Activated T-helper 17 cell treated with anti-CD3 and anti-CD28 coated beads, Interleukin-2, amount 50 U/mL, for 72 hours (primary cell): ENCODE results near the gene SYNGR4. TPM values are rescaled to one million over a fixed set of nuclear protein-coding genes. Genes with fewer than 3 reads are reported as not detected.
A peak's percentile ranks its signal among the peaks of the same experiment; 100 is the strongest.

Source experiments
- ATAC-seq: fragments of 150-1000 bp; cut with Tn5 transposase; replicated peaks from 2 replicates; pipeline ENCODE4 v1.10.0; 2021; ENCODE audit warnings: mild to moderate bottlenecking, moderate library complexity
- H3K27ac Mint-ChIP-seq: one replicate; pipeline ENCODE4 v1.8.0; 2022; ENCODE audit warnings: mixed read lengths
- H3K27me3 Mint-ChIP-seq: one replicate; pipeline ENCODE4 v1.8.0; 2022; ENCODE audit warnings: mixed read lengths
- H3K36me3 Mint-ChIP-seq: one replicate; pipeline ENCODE4 v1.8.0; 2022; ENCODE audit warnings: low read depth, mild to moderate bottlenecking, mixed read lengths
- H3K4me1 Mint-ChIP-seq: one replicate; pipeline ENCODE4 v1.8.0; 2022; ENCODE audit warnings: mixed read lengths
- H3K4me3 Mint-ChIP-seq: one replicate; pipeline ENCODE4 v1.8.0; 2022; ENCODE audit warnings: mild to moderate bottlenecking, mixed read lengths
- H3K9me3 Mint-ChIP-seq: one replicate; pipeline ENCODE4 v1.8.0; 2022; ENCODE audit warnings: mixed read lengths
- total RNA-seq, 2 donors: library from RNA; stranded (reverse); gene quantifications; one replicate each; pipeline ENCODE4 v1.2.3, GENCODE V29; 2022

SYNGR4 gene
- total RNA-seq, 2 donors from 2014 or later: not detected

DNA sequence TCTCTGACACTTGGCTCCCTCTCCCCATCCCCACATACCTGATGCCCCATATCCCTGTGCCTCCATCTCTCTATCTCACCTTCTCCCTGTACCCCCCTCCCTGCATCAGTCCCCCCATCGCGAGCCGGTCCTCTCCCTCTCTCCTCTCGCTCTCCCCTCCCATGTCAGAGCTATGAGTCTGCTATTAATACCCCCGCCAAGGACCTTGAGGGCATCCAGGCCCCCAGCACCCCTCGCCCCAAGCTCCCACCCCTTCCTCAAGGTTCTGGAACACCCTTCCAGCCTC, 30.9 kb downstream of the SYNGR4 start:
- Mint-ChIP-seq H3K9me3 (peaks cover 4% of the 10 kb centered on the region), H3K36me3 (peaks cover 6% of the 10 kb centered on the region), H3K4me3 (peak overlapping the region; percentile 61), H3K4me1 (peaks cover 29% of the 10 kb centered on the region), H3K27me3 (peaks cover 32% of the 10 kb centered on the region), H3K27ac (no peak overlapping the region)
- no peak for ATAC-seq

DNA sequence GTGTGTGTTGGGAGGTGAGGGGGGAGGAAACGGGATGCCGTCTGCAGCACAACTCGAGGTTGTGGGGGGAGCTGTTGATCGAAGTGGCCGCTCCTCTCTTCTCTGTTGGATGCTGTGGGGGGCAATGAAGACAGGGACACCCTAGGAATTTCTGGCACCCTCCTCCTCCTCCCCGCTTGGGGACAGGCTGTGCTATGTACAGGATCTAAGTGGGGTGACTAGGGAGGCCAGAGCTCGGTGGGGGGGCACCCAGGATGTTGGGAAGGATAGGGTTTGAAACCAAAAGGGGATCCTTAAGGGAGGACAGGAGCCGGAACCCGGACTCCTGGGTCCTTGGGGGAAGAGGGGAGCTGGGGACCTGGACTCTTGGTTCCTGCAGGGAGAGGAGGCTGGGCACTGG, 31.3 kb downstream of the SYNGR4 start:
- peaks cover 32% of the 10 kb centered on the region for H3K27me3 Mint-ChIP-seq
- H3K36me3 Mint-ChIP-seq: peaks cover 6% of the 10 kb centered on the region
- H3K27ac Mint-ChIP-seq: no peak overlapping the region
- H3K9me3 Mint-ChIP-seq: peaks cover 4% of the 10 kb centered on the region
- peak overlapping the region; percentile 4 for H3K4me3 Mint-ChIP-seq
- peaks cover 29% of the 10 kb centered on the region for H3K4me1 Mint-ChIP-seq
- no peak for ATAC-seq

DNA sequence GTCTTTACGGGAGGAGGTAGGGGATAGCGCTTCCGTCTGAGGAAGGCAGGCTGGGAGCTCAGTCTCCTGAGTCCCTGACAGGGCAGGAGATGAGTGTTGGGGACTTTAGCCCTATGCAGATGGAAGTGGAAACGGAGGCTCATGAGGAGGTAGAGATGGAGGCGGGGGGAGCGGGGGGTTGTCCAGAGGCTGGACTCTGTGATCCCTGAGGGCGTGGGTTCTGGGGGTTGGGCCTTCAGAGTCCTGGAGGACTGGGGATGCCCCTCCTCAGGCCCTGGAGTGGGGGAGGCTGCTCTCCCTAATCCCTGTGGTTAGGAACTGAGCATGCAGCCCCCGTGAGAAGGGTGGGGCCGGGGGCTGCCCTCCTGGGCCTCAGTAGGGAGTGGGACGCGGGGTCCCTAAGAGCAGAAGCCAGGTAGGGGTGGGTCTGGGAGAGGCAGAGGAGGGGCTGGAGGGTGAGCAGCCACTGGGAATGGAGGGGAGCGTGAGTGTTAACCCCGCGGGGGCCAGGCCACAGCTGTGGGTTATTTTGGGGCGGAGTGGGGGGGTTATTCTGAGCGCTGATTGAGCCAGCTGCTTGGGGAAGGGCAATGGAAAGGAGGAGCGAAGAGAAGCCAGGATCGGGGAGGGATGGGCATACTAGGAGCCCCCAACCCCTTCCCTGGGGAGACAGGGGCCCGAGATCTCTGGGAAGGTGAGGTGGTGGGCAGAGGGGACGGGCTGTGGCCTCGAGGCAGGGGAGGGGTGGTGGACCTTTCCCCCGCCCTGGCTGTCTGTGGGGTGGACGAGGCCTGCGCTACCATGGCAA, 32.1 kb downstream of the SYNGR4 start:
- peaks cover 2% of the 10 kb centered on the region for H3K36me3 Mint-ChIP-seq
- H3K9me3 Mint-ChIP-seq: peaks cover 4% of the 10 kb centered on the region
- H3K4me1 Mint-ChIP-seq: peaks cover 29% of the 10 kb centered on the region
- peak overlapping the region; percentile 4 for H3K4me3 Mint-ChIP-seq
- H3K27me3 Mint-ChIP-seq: peaks cover 32% of the 10 kb centered on the region
- no peak overlapping the region for H3K27ac Mint-ChIP-seq
- no peak for ATAC-seq

DNA sequence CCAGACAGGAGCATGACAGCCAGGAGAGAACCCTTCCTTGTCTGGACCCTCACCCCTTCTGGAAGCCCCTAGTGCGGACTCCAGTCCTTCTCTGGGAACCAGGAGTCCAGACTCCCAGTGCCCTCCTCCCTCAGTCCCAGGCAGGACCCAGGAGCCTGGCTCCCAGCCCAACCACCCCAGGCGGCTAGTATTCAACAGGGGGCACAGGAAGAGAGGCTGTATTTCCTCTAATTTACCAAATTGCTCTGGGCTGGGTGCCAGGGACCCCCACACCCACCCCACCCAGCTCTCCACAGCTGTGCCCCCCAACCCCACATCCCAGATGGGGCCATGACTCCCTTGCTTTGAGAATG, 32.6 kb downstream of the SYNGR4 start:
- no peak overlapping the region for H3K27ac Mint-ChIP-seq
- H3K9me3 Mint-ChIP-seq: peaks cover 4% of the 10 kb centered on the region
- H3K27me3 Mint-ChIP-seq: peaks cover 32% of the 10 kb centered on the region
- H3K4me1 Mint-ChIP-seq: peaks cover 29% of the 10 kb centered on the region
- no peaks in the 10 kb centered on the region for H3K36me3 Mint-ChIP-seq
- H3K4me3 Mint-ChIP-seq: peak overlapping the region; percentile 87
- ATAC-seq: no peak

DNA sequence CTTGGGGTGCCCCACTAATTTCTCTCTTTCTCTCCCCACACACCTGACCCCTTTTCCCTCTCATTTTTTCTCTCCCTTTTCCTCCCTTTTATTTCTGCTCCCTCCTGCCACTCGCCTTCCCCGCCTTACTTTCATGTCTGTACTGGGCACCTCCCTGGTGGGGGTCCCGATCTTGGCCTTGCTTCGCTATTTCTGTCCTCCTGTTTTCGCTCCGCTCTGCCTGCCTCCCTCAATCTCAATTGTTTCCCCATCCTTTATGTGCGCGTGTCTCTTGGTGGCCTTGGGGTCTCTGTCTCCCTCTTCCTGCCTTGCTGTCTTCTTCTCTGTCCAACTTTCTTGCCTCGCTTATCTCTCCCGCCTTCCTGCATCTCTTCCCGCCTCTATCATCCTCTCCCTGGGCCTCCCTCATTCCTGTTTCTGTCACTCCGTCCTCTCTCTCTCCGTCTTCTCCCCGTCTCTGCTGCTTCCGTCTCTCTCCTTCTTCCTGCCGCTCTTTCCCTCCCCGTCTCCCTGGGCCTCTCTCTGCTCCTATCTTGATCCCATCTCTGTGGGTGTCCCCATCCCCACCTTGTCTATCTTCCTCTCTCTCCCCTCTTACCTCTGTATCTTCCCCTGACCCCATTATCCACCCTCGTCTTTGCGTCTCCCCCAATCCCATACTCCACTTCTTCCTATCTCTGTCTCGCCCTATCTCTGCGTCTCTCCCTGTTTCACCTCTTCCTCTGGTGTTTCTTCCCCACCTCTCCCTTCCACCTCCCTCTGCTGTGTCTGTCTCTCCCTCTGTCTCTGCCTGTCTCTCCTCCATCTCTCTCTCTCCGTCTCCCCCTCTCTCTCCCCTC, 33.3 kb downstream of the SYNGR4 start:
- Mint-ChIP-seq H3K36me3 (no peaks in the 10 kb centered on the region), H3K4me3 (peak overlapping the region; percentile 87), H3K4me1 (peaks cover 31% of the 10 kb centered on the region), H3K9me3 (peaks cover 4% of the 10 kb centered on the region), H3K27ac (peak overlapping the region; percentile 87), H3K27me3 (peaks cover 32% of the 10 kb centered on the region)
- ATAC-seq: no peak

DNA sequence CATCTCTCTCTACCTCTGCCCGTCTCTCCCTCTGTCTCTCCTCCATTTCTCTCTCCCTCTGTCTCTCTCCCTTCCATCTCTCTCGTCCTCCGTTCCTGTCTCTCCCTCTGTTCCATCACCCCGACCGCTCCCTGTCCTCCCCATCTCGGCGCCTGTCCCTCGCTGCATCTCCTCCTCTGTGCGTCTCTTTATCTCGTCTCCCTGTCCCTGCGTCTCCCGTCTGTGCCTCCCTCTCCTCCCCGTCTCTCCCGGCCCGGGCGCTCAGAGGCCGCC, 33.9 kb downstream of the SYNGR4 start:
- H3K27me3 Mint-ChIP-seq: peaks cover 32% of the 10 kb centered on the region
- H3K27ac Mint-ChIP-seq: peak overlapping the region; percentile 87
- H3K4me1 Mint-ChIP-seq: peaks cover 29% of the 10 kb centered on the region
- H3K9me3 Mint-ChIP-seq: peaks cover 4% of the 10 kb centered on the region
- ATAC-seq: no peak
- H3K4me3 Mint-ChIP-seq: peak overlapping the region; percentile 87
- H3K36me3 Mint-ChIP-seq: no peaks in the 10 kb centered on the region

DNA sequence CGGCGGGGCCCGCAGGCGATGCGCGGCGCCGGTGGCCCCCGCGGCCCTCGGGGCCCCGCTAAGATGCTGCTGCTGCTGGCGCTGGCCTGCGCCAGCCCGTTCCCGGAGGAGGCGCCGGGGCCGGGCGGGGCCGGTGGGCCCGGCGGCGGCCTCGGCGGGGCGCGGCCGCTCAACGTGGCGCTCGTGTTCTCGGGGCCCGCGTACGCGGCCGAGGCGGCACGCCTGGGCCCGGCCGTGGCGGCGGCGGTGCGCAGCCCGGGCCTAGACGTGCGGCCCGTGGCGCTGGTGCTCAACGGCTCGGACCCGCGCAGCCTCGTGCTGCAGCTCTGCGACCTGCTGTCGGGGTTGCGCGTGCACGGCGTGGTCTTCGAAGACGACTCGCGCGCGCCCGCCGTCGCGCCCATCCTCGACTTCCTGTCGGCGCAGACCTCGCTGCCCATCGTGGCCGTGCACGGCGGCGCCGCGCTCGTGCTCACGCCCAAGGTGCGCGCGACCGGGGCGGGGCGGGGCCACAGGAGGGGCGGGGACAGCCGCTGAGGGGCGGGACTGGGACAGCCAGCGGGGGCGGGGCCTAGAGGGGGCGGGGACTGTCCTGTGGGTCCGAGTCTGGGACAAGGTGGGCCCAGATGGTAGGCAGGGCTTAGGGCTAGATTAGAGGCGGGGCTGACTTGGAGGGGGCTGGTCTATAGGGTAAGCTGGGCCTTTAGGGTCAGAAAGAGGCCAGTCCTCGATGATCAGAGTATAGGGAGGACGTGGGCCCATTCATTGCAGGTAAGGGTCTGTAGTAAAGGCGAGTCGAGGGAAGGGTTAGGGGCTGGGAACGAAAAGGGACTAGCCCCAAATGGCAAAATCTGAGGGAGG, 34.4 kb downstream of the SYNGR4 start:
- peak overlapping the region; percentile 87 for H3K4me3 Mint-ChIP-seq

DNA sequence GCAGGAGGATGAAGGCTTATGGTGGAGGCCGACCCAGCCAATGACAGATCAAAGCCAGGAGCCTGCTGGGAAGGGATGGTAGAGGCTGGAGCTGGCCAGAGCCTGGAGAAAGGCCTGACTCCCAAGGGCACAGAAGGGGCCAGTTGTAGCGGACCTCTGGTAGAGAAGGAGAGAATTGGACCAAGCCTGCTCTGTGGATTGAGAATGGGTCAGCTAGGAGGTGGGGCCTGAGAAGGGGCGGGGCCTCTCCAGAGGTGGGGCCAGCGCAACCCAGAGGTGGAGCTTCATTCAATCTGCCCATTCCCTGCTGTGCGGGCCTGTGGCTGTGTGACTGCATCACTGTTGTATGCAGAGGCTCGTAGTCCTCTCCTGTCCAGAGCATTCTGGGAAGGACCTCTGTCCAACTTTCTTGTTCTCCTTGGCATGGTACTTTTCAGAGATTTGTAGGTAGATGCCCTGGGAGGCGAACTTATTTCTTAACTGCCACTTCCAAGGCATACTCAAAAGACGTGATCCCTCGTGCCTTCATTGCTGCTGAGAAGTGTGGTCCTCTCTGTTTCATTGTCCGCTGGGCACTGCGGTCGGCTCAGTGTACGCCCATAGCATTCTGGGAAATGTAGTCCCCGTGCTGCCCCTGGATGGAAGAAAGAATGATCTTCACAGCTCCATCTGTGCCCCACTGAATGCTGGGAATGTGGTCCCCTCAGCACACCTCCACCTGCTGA, 36.0 kb downstream of the SYNGR4 start:
- ATAC-seq: peak; percentile 57
- H3K4me3 Mint-ChIP-seq: no peak overlapping the region
- H3K27ac Mint-ChIP-seq: no peak overlapping the region

More for the DNA sequence above, 34.4 kb downstream of the SYNGR4 start:
- Mint-ChIP-seq H3K36me3 (no peaks in the 10 kb centered on the region), H3K9me3 (peaks cover 4% of the 10 kb centered on the region), H3K27ac (peak overlapping the region; percentile 87), H3K4me1 (peaks cover 32% of the 10 kb centered on the region), H3K27me3 (peaks cover 32% of the 10 kb centered on the region)
- peak; percentile 79 for ATAC-seq

DNA sequence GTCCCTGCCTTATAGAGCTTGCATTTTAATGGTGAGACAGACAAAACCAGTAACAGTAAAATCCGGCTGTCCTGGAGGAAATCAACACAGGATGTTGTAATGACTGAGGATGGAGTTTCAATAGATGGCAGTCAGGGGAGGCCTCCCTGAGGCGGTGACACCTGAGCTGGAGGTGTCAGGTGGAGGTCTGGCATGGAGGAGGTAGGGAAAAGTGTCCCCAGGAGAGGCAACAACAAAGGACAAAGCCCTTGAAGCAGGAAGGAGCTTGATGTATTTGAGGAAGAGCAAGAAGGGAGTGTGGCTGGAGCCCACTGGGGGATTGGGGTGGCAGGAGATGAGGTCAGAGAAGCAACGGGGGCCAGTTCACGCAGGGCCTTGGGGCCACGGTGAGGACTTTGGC, 37.1 kb downstream of the SYNGR4 start:
- H3K4me1 Mint-ChIP-seq: peaks cover 27% of the 10 kb centered on the region
- no peak for ATAC-seq
- H3K4me3 Mint-ChIP-seq: no peak overlapping the region
- H3K36me3 Mint-ChIP-seq: no peaks in the 10 kb centered on the region
- H3K9me3 Mint-ChIP-seq: peaks cover 4% of the 10 kb centered on the region
- peaks cover 12% of the 10 kb centered on the region for H3K27me3 Mint-ChIP-seq
- H3K27ac Mint-ChIP-seq: no peak overlapping the region

More for the DNA sequence above, 36.0 kb downstream of the SYNGR4 start:
- Mint-ChIP-seq H3K9me3 (peaks cover 4% of the 10 kb centered on the region), H3K36me3 (no peaks in the 10 kb centered on the region), H3K27me3 (peaks cover 20% of the 10 kb centered on the region), H3K4me1 (peaks cover 27% of the 10 kb centered on the region)

DNA sequence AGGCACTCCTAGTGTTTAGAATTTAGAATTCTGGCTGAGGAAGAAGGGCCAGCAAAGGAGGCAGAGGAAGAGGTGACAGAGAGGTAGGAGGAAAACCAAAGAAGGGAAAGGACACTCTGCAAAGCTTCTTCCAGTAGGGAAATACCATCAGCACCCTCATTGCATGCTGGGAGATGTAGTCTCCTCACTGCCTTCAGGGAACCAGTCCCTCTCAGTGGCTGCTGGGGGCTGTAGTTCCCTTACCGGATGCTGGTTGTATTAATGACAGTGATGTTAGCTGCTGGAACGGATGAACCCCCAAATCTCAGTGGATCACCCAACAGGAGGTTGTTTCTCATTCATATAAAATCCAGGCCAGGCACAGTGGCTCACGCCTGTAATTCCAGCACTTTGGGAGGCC, 39.4 kb downstream of the SYNGR4 start:
- no peaks in the 10 kb centered on the region for H3K36me3 Mint-ChIP-seq
- peak overlapping the region; percentile 16 for H3K27ac Mint-ChIP-seq
- peaks cover 4% of the 10 kb centered on the region for H3K9me3 Mint-ChIP-seq
- no peak overlapping the region for H3K4me3 Mint-ChIP-seq
- H3K4me1 Mint-ChIP-seq: peaks cover 16% of the 10 kb centered on the region
- H3K27me3 Mint-ChIP-seq: peaks cover 5% of the 10 kb centered on the region
- no peak for ATAC-seq

DNA sequence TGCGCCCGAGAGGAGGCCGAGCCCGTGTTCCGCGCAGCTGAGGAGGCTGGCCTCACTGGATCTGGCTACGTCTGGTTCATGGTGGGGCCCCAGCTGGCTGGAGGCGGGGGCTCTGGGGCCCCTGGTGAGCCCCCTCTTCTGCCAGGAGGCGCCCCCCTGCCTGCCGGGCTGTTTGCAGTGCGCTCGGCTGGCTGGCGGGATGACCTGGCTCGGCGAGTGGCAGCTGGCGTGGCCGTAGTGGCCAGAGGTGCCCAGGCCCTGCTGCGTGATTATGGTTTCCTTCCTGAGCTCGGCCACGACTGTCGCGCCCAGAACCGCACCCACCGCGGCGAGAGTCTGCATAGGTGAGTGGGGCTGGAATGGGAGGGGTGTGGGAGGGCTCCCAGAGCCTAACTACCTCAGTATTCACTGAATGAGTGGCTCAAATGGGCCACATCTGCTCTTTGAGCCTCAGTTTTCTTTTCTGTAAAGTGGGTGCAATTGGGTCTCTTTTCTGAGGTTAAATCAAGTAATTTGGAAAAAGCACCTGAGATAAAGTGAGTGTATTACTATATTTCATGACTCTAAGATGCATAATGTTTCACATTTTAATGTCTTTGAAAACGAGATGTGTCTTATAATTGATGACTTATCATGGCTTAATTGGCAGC, 41.0 kb downstream of the SYNGR4 start:
- peaks cover 5% of the 10 kb centered on the region for H3K27me3 Mint-ChIP-seq
- no peaks in the 10 kb centered on the region for H3K36me3 Mint-ChIP-seq
- ATAC-seq: no peak
- no peaks in the 10 kb centered on the region for H3K9me3 Mint-ChIP-seq
- H3K27ac Mint-ChIP-seq: no peak overlapping the region
- H3K4me1 Mint-ChIP-seq: peaks cover 7% of the 10 kb centered on the region
- no peak overlapping the region for H3K4me3 Mint-ChIP-seq

DNA sequence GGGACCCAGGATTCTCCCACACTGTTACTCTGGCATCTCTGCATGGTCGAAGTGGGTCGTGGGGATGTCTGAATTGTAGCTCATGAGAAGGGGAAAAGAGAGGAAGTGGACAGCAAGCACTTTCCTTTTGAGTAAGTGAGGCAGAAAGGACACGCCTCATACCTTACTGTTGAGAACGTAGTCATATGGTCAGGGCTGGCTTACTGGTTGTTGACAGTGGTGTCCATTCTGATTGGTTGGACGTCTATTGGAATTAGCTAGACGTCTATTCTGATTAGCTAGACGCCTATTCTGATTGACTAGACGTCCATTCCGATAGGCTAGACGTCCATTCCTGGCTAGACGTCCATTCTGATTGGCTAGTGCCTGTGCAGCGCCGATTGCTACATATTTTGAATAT, 41.7 kb downstream of the SYNGR4 start:
- Mint-ChIP-seq H3K27me3 (peaks cover 5% of the 10 kb centered on the region), H3K9me3 (no peaks in the 10 kb centered on the region), H3K4me1 (peaks cover 7% of the 10 kb centered on the region), H3K27ac (no peak overlapping the region), H3K36me3 (no peaks in the 10 kb centered on the region), H3K4me3 (no peak overlapping the region)
- ATAC-seq: no peak

DNA sequence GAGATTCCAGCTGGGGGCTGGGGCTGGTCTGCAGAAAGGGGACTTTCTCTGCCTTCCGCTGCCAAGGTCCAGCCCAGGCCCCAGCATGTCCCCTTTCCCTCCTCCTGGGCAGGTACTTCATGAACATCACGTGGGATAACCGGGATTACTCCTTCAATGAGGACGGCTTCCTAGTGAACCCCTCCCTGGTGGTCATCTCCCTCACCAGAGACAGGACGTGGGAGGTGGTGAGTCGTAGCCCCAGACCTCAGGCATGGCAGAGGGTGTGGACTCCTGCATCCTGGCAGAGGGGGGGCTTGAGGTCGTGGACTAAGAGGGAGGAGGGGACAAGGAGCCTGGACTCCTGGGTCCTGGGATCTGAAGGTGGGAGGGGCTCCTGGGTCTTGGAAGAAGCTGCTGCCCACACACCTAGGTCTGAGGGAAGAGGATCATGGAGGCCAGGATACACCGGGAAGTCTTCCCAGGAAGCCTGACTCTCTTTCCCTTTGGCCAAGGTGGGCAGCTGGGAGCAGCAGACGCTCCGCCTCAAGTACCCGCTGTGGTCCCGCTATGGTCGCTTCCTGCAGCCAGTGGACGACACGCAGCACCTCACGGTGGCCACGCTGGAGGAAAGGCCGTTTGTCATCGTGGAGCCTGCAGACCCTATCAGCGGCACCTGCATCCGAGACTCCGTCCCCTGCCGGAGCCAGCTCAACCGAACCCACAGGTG, 49.9 kb downstream of the SYNGR4 start:
- Mint-ChIP-seq H3K27ac (no peak overlapping the region), H3K36me3 (no peaks in the 10 kb centered on the region), H3K4me3 (peak overlapping the region; percentile 15), H3K9me3 (no peaks in the 10 kb centered on the region), H3K27me3 (no peaks in the 10 kb centered on the region), H3K4me1 (peaks cover 15% of the 10 kb centered on the region)
- ATAC-seq: no peak
